Esophagus squamous epithelium (tissue), 4 donors: Measurements from ENCODE around the gene SYCP2.

Experiments used
- CTCF ChIP-seq, 6 experiments: fragments of 450-650 bp in 4 of 6; fragments of 200-600 bp in 2 of 6; sonication (generic) in 2 of 6; IDR thresholded peaks; one replicate each; pipeline ENCODE4 v1.5.1; 2016 to 2019; ENCODE audit warnings: antibody characterized with exemption in 6 of 6, mild to moderate bottlenecking in 4 of 6, moderate library complexity in 4 of 6
- POLR2A ChIP-seq, 4 donors: fragments of 450-650 bp; IDR thresholded peaks; one replicate each; pipeline ENCODE4 v1.6.1; 2017; ENCODE audit warnings: antibody characterized with exemption in 4 of 4, mild to moderate bottlenecking in 4 of 4, moderate library complexity in 3 of 4

- TF ChIP-seq POLR2A (IDR thresholded peaks at IDR 0.05) (no peak), CTCF (IDR thresholded peaks at IDR 0.05) (no peak)
These were observed 102.2 kb downstream of the SYCP2 start for GRCh38 chr20:59831024-59831915.
